Lower leg skin (tissue), 4 donors: ENCODE measurements around the gene SNX5. TPM values are rescaled to one million over a fixed set of nuclear protein-coding genes. Genes with fewer than 3 reads are reported as not detected.

ENCODE experiments used
- DNase-seq, 2 donors: peaks; one replicate each; pipeline ENCODE4 v3.0.0-alpha.2; 2019; ENCODE audit warnings: low spot score in 2 of 2
- H3K4me3 ChIP-seq: fragments of 200-600 bp; sonication (generic); 2 replicates; pipeline ENCODE4 v1.5.1; 2017; ENCODE audit warnings: mild to moderate bottlenecking, low read depth; ENCODE audit not compliant: poor library complexity, severe bottlenecking
- POLR2A ChIP-seq, 2 donors: fragments of 450-650 bp; IDR thresholded peaks; one replicate each; pipeline ENCODE4 v1.6.1; 2016 to 2017; ENCODE audit warnings: antibody characterized with exemption in 2 of 2, mild to moderate bottlenecking in 1 of 2, moderate library complexity in 1 of 2
- WGBS, 2 donors: methylation state at CpG; one replicate each; pipeline ENCODE4 v1.1.5; 2018; 5-methylcytosine and 5-hydroxymethylcytosine counted together
- intact Hi-C: fragments of 100-400 bp; cut with DNase I; formaldehyde crosslinking; loops from one replicate; pipeline ENCODE4 v1.15.0; 2023; ENCODE audit warnings: low total_unique reads
- total RNA-seq, 4 donors: library from RNA; depleted of rRNA; stranded (reverse); fragments of >200 nt; gene quantifications; one replicate each; pipeline ENCODE4 v1.1.0, GENCODE V29; 2016
- TF ChIP-seq, protein P1 (sequence below), 3 donors: fragments of 450-650 bp; IDR thresholded peaks; one replicate each; pipeline ENCODE4 v1.5.1; 2016; ENCODE audit warnings: antibody characterized with exemption in 3 of 3, mild to moderate bottlenecking in 3 of 3, moderate library complexity in 2 of 3

SNX5 gene
- total RNA-seq, 4 donors from 2014 or later: 44.6 to 70.7 (median 66.0) TPM

GRCh38 chr20:17935186-17935585 lies 33.4 kb downstream of the SNX5 start:
- H3K4me3 ChIP-seq: no peak overlapping the region
- intact Hi-C loops: no loop called here
- WGBS, 2 donors: 96 to 97% methylated on average over 3 of the region's 3 CpGs
- DNase-seq: no peak
- TF ChIP-seq, protein P1, sequence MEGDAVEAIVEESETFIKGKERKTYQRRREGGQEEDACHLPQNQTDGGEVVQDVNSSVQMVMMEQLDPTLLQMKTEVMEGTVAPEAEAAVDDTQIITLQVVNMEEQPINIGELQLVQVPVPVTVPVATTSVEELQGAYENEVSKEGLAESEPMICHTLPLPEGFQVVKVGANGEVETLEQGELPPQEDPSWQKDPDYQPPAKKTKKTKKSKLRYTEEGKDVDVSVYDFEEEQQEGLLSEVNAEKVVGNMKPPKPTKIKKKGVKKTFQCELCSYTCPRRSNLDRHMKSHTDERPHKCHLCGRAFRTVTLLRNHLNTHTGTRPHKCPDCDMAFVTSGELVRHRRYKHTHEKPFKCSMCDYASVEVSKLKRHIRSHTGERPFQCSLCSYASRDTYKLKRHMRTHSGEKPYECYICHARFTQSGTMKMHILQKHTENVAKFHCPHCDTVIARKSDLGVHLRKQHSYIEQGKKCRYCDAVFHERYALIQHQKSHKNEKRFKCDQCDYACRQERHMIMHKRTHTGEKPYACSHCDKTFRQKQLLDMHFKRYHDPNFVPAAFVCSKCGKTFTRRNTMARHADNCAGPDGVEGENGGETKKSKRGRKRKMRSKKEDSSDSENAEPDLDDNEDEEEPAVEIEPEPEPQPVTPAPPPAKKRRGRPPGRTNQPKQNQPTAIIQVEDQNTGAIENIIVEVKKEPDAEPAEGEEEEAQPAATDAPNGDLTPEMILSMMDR (IDR thresholded peaks at IDR 0.05): no peak
- TF ChIP-seq POLR2A (IDR thresholded peaks at IDR 0.05): no peak

DNA sequence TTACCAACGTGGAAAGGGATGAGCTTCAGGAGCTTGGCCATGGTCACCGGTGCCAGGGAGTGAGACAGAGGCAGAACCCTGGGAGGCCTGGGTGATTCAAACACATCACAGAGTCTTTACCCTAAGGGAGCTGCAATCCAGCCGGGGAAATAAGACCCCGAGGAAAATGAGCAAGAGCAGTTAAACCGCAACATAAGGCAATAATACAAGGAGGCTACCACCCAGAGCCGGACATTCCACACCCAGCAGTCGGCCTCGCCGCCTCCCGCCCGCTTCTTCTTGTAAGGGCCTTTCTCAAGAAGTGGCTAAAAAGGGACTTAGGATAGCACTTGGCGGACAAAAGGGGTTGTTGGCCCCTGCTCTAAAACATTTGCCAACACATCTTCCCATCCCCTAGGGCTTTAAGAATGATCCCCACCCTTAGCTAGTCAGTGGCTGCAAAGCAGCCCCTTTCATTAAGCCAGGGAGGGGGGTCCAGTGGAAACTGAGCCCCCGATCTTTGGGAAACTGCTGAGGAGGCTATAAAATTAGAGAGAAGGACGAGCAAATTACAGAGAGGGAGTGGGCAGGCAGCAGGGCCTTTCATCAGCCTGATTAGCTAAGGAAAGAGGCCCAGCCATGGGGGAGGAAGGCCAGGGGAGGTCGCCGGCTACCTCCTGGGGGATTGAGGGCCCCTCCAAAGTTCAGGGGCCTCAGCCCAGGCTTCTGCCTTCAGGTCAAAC lies 34.3 kb downstream of the SNX5 start:
- intact Hi-C loops: no loop called here
- no peak overlapping the region for H3K4me3 ChIP-seq
- WGBS, 2 donors: 73 to 85% methylated on average over 16 of the region's 16 CpGs
- TF ChIP-seq POLR2A (IDR thresholded peaks at IDR 0.05): no peak
- TF ChIP-seq, protein P1 (IDR thresholded peaks at IDR 0.05): no peak
- no peak for DNase-seq

- WGBS, 2 donors: 89 to 98% methylated on average over 4 to 5 of the region's 5 CpGs
- no peak for TF ChIP-seq POLR2A (IDR thresholded peaks at IDR 0.05)
- TF ChIP-seq, protein P1 (IDR thresholded peaks at IDR 0.05): no peak
- DNase-seq: no peak
- H3K4me3 ChIP-seq: no peak overlapping the region
- intact Hi-C loops: no loop called here
Measured at GRCh38 chr20:17933711-17934110, 34.9 kb downstream of the SNX5 start.

GRCh38 chr20:17933121-17933520 lies 35.5 kb downstream of the SNX5 start:
- WGBS, 2 donors: 100% methylated on average over 1 of the region's 1 CpG; no CpG with 5 or more reads in 1 of the 2 donors
- intact Hi-C loops: no loop called here
- no peak for DNase-seq
- TF ChIP-seq POLR2A (IDR thresholded peaks at IDR 0.05): no peak
- TF ChIP-seq, protein P1 (IDR thresholded peaks at IDR 0.05): no peak
- H3K4me3 ChIP-seq: no peak overlapping the region

DNA sequence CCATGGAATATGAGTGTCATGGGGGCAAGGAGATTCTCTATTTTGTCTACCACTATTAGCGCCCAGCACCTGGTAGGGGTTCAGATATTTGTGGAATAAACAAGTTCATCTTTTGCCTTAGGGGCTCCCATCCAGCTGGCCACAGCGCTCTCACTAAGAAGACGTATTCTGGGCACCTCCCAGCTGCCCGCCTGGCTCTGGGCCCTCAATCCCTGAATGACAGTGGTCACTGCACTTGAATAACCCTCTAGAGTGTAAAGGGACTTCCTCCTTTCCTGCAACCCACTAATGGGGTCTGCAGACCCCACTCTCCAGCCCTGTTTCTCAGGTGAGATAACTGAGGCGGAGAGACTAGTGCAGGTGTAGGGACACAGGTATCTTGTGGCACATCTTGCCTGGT lies 36.2 kb downstream of the SNX5 start:
- TF ChIP-seq POLR2A (IDR thresholded peaks at IDR 0.05): no peak
- TF ChIP-seq, protein P1 (IDR thresholded peaks at IDR 0.05): no peak
- 89 to 93% methylated on average over 5 of the region's 5 CpGs for WGBS, 2 donors
- intact Hi-C loops: no loop called here
- DNase-seq: no peak
- no peak overlapping the region for H3K4me3 ChIP-seq

DNA sequence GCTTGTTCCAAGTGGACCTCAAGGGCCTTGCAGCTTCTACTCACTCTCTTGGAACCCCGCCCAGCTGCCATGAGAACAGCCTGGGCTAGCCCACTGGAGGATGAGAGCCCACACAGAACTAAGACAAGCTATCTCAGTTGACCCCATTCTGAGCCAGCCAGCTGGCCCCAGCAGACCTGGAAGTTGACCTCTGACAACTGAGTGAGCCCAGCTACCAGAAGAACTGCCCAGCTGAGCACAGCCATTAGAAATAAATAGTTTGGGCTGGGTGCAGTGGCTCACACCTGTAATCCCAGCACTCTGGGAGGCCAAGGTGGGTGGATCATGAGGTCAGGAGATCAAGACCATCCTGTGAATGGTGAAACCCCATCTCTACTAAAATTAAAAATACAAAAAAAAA lies 37.1 kb downstream of the SNX5 start:
- no peak for TF ChIP-seq POLR2A (IDR thresholded peaks at IDR 0.05)
- TF ChIP-seq, protein P1 (IDR thresholded peaks at IDR 0.05): no peak
- intact Hi-C loops: no loop called here
- 90% methylated on average over 1 of the region's 1 CpG for WGBS, 2 donors
- DNase-seq: no peak
- H3K4me3 ChIP-seq: no peak overlapping the region
